Neural progenitor cell (in vitro differentiated cells): Measurements from ENCODE around the gene TMEM119.

Experiments used
- EZH2 ChIP-seq: fragments of 200-600 bp; sonication (generic); IDR thresholded peaks from 2 replicates; pipeline ENCODE4 v1.6.1; 2017; ENCODE audit warnings: antibody characterized with exemption, mild to moderate bottlenecking, moderate library complexity
- TF ChIP-seq, protein P1 (sequence below): fragments of 200-600 bp; sonication (generic); IDR thresholded peaks from 2 replicates; pipeline ENCODE4 v1.5.1; 2017; ENCODE audit warnings: antibody characterized with exemption, mild to moderate bottlenecking

DNA sequence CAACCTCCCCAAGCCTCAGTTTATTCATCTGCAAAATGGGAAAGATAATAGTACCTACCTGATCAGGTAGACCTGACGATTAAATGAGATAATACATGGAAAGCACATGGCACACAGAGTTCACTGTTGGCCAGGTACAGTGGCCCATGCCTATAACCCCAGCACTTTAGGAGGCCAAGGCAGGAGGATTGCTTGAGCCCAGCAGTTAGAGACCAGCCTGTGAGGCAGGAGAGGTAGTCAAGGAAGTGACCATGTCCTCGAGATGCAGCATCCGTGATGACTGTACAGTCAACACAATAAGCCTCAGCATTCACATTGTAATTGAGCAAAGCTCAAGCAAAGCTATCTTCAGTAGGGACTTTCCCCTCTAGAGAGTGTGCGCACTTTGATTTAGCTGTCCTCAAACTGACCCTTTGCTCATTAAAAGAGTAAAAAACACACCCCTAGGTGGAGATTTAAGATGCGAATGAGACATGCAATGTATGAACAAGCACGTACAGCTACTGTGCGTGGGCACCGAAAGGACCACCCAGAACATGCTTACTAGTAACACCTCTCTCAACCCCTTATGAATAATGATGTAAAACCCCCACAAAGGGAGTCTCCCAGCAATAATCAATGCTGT, 25.6 kb downstream of the TMEM119 start:
- TF ChIP-seq, protein P1, sequence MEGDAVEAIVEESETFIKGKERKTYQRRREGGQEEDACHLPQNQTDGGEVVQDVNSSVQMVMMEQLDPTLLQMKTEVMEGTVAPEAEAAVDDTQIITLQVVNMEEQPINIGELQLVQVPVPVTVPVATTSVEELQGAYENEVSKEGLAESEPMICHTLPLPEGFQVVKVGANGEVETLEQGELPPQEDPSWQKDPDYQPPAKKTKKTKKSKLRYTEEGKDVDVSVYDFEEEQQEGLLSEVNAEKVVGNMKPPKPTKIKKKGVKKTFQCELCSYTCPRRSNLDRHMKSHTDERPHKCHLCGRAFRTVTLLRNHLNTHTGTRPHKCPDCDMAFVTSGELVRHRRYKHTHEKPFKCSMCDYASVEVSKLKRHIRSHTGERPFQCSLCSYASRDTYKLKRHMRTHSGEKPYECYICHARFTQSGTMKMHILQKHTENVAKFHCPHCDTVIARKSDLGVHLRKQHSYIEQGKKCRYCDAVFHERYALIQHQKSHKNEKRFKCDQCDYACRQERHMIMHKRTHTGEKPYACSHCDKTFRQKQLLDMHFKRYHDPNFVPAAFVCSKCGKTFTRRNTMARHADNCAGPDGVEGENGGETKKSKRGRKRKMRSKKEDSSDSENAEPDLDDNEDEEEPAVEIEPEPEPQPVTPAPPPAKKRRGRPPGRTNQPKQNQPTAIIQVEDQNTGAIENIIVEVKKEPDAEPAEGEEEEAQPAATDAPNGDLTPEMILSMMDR: no peak
- TF ChIP-seq EZH2: no peak
